Mesenchymal stem cell (in vitro differentiated cells and primary cell): ENCODE data around the gene KRT39.
A peak's percentile ranks its signal among the peaks of the same experiment; 100 is the strongest.

ENCODE experiments used
- DNase-seq: peaks from one replicate; pipeline ENCODE4 v3.0.0-alpha.2; 2013
- H2AFZ ChIP-seq: one replicate; pipeline ENCODE4 v1.6.1; 2013; ENCODE audit warnings: low read depth, mild to moderate bottlenecking, control low read depth, inconsistent platforms, low read length, moderate library complexity
- H2AK5ac ChIP-seq: 2 replicates; pipeline ENCODE4 v1.6.1; 2013; ENCODE audit warnings: low read length, moderate library complexity, mild to moderate bottlenecking, inconsistent platforms; ENCODE audit not compliant: severe bottlenecking
- H2BK120ac ChIP-seq: one replicate; pipeline ENCODE4 v1.6.1; 2013; ENCODE audit warnings: low read depth, mild to moderate bottlenecking, inconsistent platforms, low read length, moderate library complexity
- H2BK12ac ChIP-seq, 2 experiments: one replicate each; pipeline ENCODE4 v1.6.1; 2013; ENCODE audit warnings: inconsistent platforms in 2 of 2, low read length in 2 of 2, mild to moderate bottlenecking in 2 of 2, moderate library complexity in 2 of 2, control low read depth in 1 of 2
- H2BK15ac ChIP-seq: one replicate; pipeline ENCODE4 v1.6.1; 2013; ENCODE audit warnings: mild to moderate bottlenecking, low read depth, inconsistent platforms; ENCODE audit not compliant: poor library complexity, severe bottlenecking
- H2BK5ac ChIP-seq: 2 replicates; pipeline ENCODE4 v1.6.1; 2013; ENCODE audit warnings: low read depth, mild to moderate bottlenecking, low read length, control low read depth, inconsistent platforms; ENCODE audit not compliant: poor library complexity, severe bottlenecking
- H3K14ac ChIP-seq, 2 experiments: one replicate each; pipeline ENCODE4 v1.6.1; 2013; ENCODE audit warnings: inconsistent platforms in 2 of 2, low read length in 2 of 2, control low read depth in 1 of 2, mild to moderate bottlenecking in 1 of 2, moderate library complexity in 1 of 2
- H3K18ac ChIP-seq, 2 experiments: one replicate each; pipeline ENCODE4 v1.6.1; 2013; ENCODE audit warnings: inconsistent platforms in 2 of 2, low read length in 2 of 2, control low read depth in 1 of 2, low read depth in 1 of 2, mild to moderate bottlenecking in 1 of 2
- H3K23ac ChIP-seq, 2 experiments: one replicate each; pipeline ENCODE4 v1.6.1; 2013; ENCODE audit warnings: inconsistent platforms in 2 of 2, low read length in 2 of 2, mild to moderate bottlenecking in 2 of 2, moderate library complexity in 2 of 2, control low read depth in 1 of 2
- H3K27ac ChIP-seq: 2 replicates; pipeline ENCODE4 v1.5.1; 2013; ENCODE audit warnings: mild to moderate bottlenecking, moderate library complexity, low read length, control low read depth, inconsistent platforms; ENCODE audit not compliant: poor library complexity, severe bottlenecking
- H3K27me3 ChIP-seq, 2 experiments: 2 replicates each; pipeline versions ENCODE4 v1.6.1 to v1.7.0; 2013; ENCODE audit warnings: low read length in 2 of 2, mild to moderate bottlenecking in 2 of 2, moderate library complexity in 2 of 2, control low read depth in 1 of 2, inconsistent platforms in 1 of 2; ENCODE audit not compliant: control insufficient read depth in 1 of 2, insufficient read depth in 1 of 2
- H3K36me3 ChIP-seq, 2 experiments: 2 replicates each; pipeline versions ENCODE4 v1.6.1 to v1.7.0; 2013; ENCODE audit warnings: low read length in 2 of 2, control low read depth in 1 of 2, inconsistent platforms in 1 of 2, low read depth in 1 of 2, mild to moderate bottlenecking in 1 of 2; ENCODE audit not compliant: insufficient read depth in 2 of 2, control insufficient read depth in 1 of 2
- H3K4ac ChIP-seq, 2 experiments: one replicate each; pipeline ENCODE4 v1.6.1; 2013; ENCODE audit warnings: inconsistent platforms in 2 of 2, low read length in 2 of 2, mild to moderate bottlenecking in 2 of 2, moderate library complexity in 2 of 2, control low read depth in 1 of 2, low read depth in 1 of 2
- H3K4me1 ChIP-seq: 2 replicates; pipeline ENCODE4 v1.6.1; 2013; ENCODE audit warnings: low read depth, low read length, control low read depth; ENCODE audit not compliant: control insufficient read depth, insufficient read depth
- H3K4me2 ChIP-seq: 2 replicates; pipeline ENCODE4 v1.6.1; 2013; ENCODE audit warnings: low read length, mild to moderate bottlenecking, inconsistent platforms; ENCODE audit not compliant: poor library complexity, severe bottlenecking
- H3K4me3 ChIP-seq, 2 experiments: 2 replicates each; pipeline versions ENCODE4 v1.5.1 to v1.7.0; 2013; ENCODE audit warnings: low read length in 2 of 2, mild to moderate bottlenecking in 2 of 2, control low read depth in 1 of 2, low read depth in 1 of 2; ENCODE audit not compliant: insufficient read depth in 1 of 2
- H3K79me1 ChIP-seq: replicated peaks from 2 replicates; pipeline ENCODE4 v1.6.1; 2013; ENCODE audit warnings: mild to moderate bottlenecking, control low read depth, low read length, inconsistent platforms; ENCODE audit not compliant: poor library complexity, severe bottlenecking
- H3K9ac ChIP-seq: 2 replicates; pipeline ENCODE4 v1.7.0; 2013; ENCODE audit warnings: mild to moderate bottlenecking, low read length, moderate library complexity
- H3K9me3 ChIP-seq: 2 replicates; pipeline ENCODE4 v1.7.0; 2013; ENCODE audit warnings: mild to moderate bottlenecking, low read length; ENCODE audit not compliant: control insufficient read depth
- H4K8ac ChIP-seq: one replicate; pipeline ENCODE4 v1.6.1; 2013; ENCODE audit warnings: inconsistent platforms, mild to moderate bottlenecking, low read length, moderate library complexity
- H4K91ac ChIP-seq: one replicate; pipeline ENCODE4 v1.6.1; 2013; ENCODE audit warnings: mild to moderate bottlenecking, low read length, inconsistent platforms
- WGBS: methylation state at CpG from one replicate; pipeline ENCODE4 v1.1.7; 2013; ENCODE audit warnings: mixed read lengths; 5-methylcytosine and 5-hydroxymethylcytosine counted together

The KRT39 gene

GRCh38 chr17:41008811-41009210 is 42.1 kb upstream of the KRT39 start, which contains the start of gene KRTAP3-1:
Gene KRTAP3-1 (minus strand): TSS chr17:41009128. CDS start chr17:41009074, 54 bp downstream.
- no peak within 1 kb of the TSS for H4K8ac ChIP-seq
- H3K23ac ChIP-seq, result no peak within 1 kb of the TSS
- H3K36me3 ChIP-seq, result no peaks in the 10 kb centered on the region
- no peak within 1 kb of the TSS for H3K4me2 ChIP-seq
- no peak within 1 kb of the TSS for H2BK12ac ChIP-seq
- H3K9ac ChIP-seq, result no peak within 1 kb of the TSS
- H2AK5ac ChIP-seq, result no peak within 1 kb of the TSS
- no peaks in the 10 kb centered on the region for H3K27me3 ChIP-seq
- H3K14ac ChIP-seq, result no peak within 1 kb of the TSS
- H2BK15ac ChIP-seq, result no peak within 1 kb of the TSS
- H3K4me3 ChIP-seq, result no peak within 1 kb of the TSS
- H2AFZ ChIP-seq, result no peak within 1 kb of the TSS
- H3K79me1 ChIP-seq, result no peaks in the 10 kb centered on the region
- no peak within 1 kb of the TSS for H3K27ac ChIP-seq
- no peak for DNase-seq
- H3K9me3 ChIP-seq, result no peaks in the 10 kb centered on the region
- H2BK5ac ChIP-seq, result no peak within 1 kb of the TSS
- 82% methylated on average over 6 of the region's 8 CpGs for WGBS
- no peak within 1 kb of the TSS for H2BK120ac ChIP-seq
- H4K91ac ChIP-seq, result no peak within 1 kb of the TSS
- H3K4ac ChIP-seq, result no peak within 1 kb of the TSS
- no peak within 1 kb of the TSS for H3K18ac ChIP-seq
- no peaks in the 10 kb centered on the region for H3K4me1 ChIP-seq

- Histone ChIP-seq H2AK5ac (no peak overlapping the region), H2BK120ac (no peak overlapping the region), H3K4ac (no peak overlapping the region), H3K4me3 (no peak overlapping the region), H2BK15ac (no peak overlapping the region), H3K23ac (no peak overlapping the region), H3K27ac (no peak overlapping the region), H4K8ac (no peak overlapping the region), H3K14ac (peak overlapping the region in 1 of 2 experiments; percentile 6), H2BK5ac (no peak overlapping the region), H2BK12ac (no peak overlapping the region), H3K9ac (no peak overlapping the region), H3K9me3 (no peaks in the 10 kb centered on the region), H3K79me1 (no peaks in the 10 kb centered on the region), H4K91ac (no peak overlapping the region), H3K36me3 (no peaks in the 10 kb centered on the region), H3K18ac (no peak overlapping the region), H2AFZ (no peak overlapping the region), H3K4me1 (no peaks in the 10 kb centered on the region), H3K27me3 (no peaks in the 10 kb centered on the region), H3K4me2 (no peak overlapping the region)
- DNase-seq, result no peak
- WGBS, result 80% methylated on average over 3 of the region's 3 CpGs
Measured at GRCh38 chr17:41004397-41004796, 37.6 kb upstream of the KRT39 start.

DNA sequence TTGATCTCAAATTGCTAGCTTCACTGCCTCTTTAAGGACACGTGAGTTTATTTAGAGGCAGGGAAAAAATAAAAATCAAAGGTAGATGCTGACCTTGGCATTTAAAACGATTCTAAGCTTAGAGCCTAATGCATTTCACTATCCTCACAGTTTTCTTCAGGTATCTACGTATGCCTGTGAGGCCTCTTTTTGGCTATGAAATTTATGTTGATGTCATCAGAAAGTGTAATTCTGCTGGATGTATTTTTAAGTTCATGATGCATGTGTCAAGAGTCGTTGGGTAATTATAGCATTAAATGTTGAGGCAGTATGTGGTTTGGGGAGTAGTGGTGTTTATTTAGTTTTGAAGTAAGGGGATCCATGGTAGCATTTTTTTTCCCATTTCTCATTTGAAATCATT is 37.2 kb upstream of the KRT39 start:
- Histone ChIP-seq H3K4me2 (no peak overlapping the region), H3K9me3 (no peaks in the 10 kb centered on the region), H3K4me1 (no peaks in the 10 kb centered on the region), H2BK12ac (no peak overlapping the region), H3K14ac (no peak overlapping the region), H2BK5ac (no peak overlapping the region), H2BK15ac (no peak overlapping the region), H4K8ac (no peak overlapping the region), H3K27ac (no peak overlapping the region), H2AK5ac (no peak overlapping the region), H2AFZ (no peak overlapping the region), H3K18ac (no peak overlapping the region), H3K4me3 (no peak overlapping the region), H3K4ac (no peak overlapping the region), H3K9ac (no peak overlapping the region), H3K36me3 (no peaks in the 10 kb centered on the region), H3K27me3 (no peaks in the 10 kb centered on the region), H2BK120ac (no peak overlapping the region), H4K91ac (no peak overlapping the region), H3K23ac (no peak overlapping the region), H3K79me1 (no peaks in the 10 kb centered on the region)
- no peak for DNase-seq
- 86% methylated on average over 3 of the region's 4 CpGs for WGBS

DNA sequence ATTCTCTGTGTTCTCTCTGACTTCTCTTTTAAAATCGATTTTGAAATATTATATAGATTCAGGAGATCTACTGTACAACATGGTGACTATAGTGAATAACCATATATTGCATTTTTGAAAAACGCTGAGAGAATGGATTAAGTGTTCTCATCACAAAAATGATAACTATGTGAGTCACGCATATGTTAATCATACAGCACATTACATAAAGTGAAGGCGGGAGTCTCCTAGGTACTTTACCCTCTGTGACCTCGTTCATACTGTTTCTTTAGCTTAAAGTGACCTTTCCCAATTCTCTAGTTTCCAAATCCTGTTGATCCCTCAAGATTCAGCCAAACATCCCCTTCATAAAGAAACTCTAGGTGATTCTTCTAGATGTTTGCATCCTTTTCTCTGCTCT is 36.1 kb upstream of the KRT39 start:
- no peak for DNase-seq
- Histone ChIP-seq H3K18ac (no peak overlapping the region), H3K9me3 (no peaks in the 10 kb centered on the region), H4K8ac (no peak overlapping the region), H2BK15ac (no peak overlapping the region), H2AK5ac (no peak overlapping the region), H4K91ac (no peak overlapping the region), H3K9ac (no peak overlapping the region), H3K4me2 (no peak overlapping the region), H3K4ac (no peak overlapping the region), H2BK5ac (no peak overlapping the region), H3K23ac (no peak overlapping the region), H2BK12ac (no peak overlapping the region), H3K36me3 (no peaks in the 10 kb centered on the region), H3K4me1 (no peaks in the 10 kb centered on the region), H3K79me1 (no peaks in the 10 kb centered on the region), H3K14ac (no peak overlapping the region), H2AFZ (no peak overlapping the region), H2BK120ac (no peak overlapping the region), H3K4me3 (no peak overlapping the region), H3K27ac (no peak overlapping the region), H3K27me3 (no peaks in the 10 kb centered on the region)
- 45% methylated on average over 4 of the region's 5 CpGs for WGBS
